GM19452 (cell line): ENCODE results near the gene NEAT1.

Source experiments
- ATAC-seq: cut with Tn5 transposase; IDR thresholded peaks from one replicate; pipeline ENCODE4 v1.9.1; 2021; ENCODE audit not compliant: unreplicated experiment

The NEAT1 gene

GRCh38 chr11:65478388-65479183 lies 56.0 kb downstream of the NEAT1 start:
- no peak for ATAC-seq

GRCh38 chr11:65479184-65480145 lies 56.9 kb downstream of the NEAT1 start:
- no peak for ATAC-seq

GRCh38 chr11:65482306-65482850 lies 59.8 kb downstream of the NEAT1 start:
- no peak for ATAC-seq

GRCh38 chr11:65485920-65486219 lies 63.3 kb downstream of the NEAT1 start:
- ATAC-seq = no peak

GRCh38 chr11:65486570-65487466 lies 64.2 kb downstream of the NEAT1 start:
- ATAC-seq = no peak

GRCh38 chr11:65487467-65488272 lies 65.1 kb downstream of the NEAT1 start:
- no peak for ATAC-seq

- no peak for ATAC-seq
Observed at GRCh38 chr11:65488273-65489034, 65.9 kb downstream of the NEAT1 start.

GRCh38 chr11:65489035-65489705 lies 66.6 kb downstream of the NEAT1 start:
- no peak for ATAC-seq

GRCh38 chr11:65489706-65490320 lies 67.2 kb downstream of the NEAT1 start:
- no peak for ATAC-seq

- no peak for ATAC-seq
Observed at GRCh38 chr11:65491163-65491465, 68.5 kb downstream of the NEAT1 start.

GRCh38 chr11:65491614-65492386 lies 69.2 kb downstream of the NEAT1 start:
- ATAC-seq = no peak

GRCh38 chr11:65492387-65492636 lies 69.7 kb downstream of the NEAT1 start:
- no peak for ATAC-seq

- no peak for ATAC-seq
Observed at GRCh38 chr11:65492637-65493366, 70.2 kb downstream of the NEAT1 start.

GRCh38 chr11:65493367-65494176 lies 71.0 kb downstream of the NEAT1 start:
- no peak for ATAC-seq
